Measurements from ENCODE around the gene PLA2R1.
A peak's percentile ranks its signal among the peaks of the same experiment; 100 is the strongest.

GRCh38 chr2:159921752-159922404 lies 140.5 kb downstream of the PLA2R1 start:
- peak; percentile 76 for TF ChIP-seq CTCF (IDR thresholded peaks at IDR 0.05; ENCODE audit: low read depth, low read length, poor library complexity, severe bottlenecking)
- no peak for TF ChIP-seq EZH2phosphoT487 (IDR thresholded peaks at IDR 0.05; ENCODE audit: borderline replicate concordance, low read length)
